Measurements from ENCODE around the gene FGF22.

FGF22 gene

GRCh38 chr19:644363-644762, 4.7 kb downstream of the FGF22 start:
- no peak for DNase-seq (ENCODE audit: low spot score)

- DNase-seq (ENCODE audit: low spot score) = no peak
Observed at GRCh38 chr19:644789-645188, 5.1 kb downstream of the FGF22 start.

- no peak for DNase-seq (ENCODE audit: low spot score)
Observed at GRCh38 chr19:645912-646778, 6.5 kb downstream of the FGF22 start.

GRCh38 chr19:646779-647565, 7.3 kb downstream of the FGF22 start:
- DNase-seq (ENCODE audit: low spot score) = no peak

GRCh38 chr19:647566-648284, 8.0 kb downstream of the FGF22 start:
- DNase-seq (ENCODE audit: low spot score) = no peak

GRCh38 chr19:648305-648704, 8.6 kb downstream of the FGF22 start:
- no peak for DNase-seq (ENCODE audit: low spot score)

- DNase-seq (ENCODE audit: low spot score) = no peak
Observed at GRCh38 chr19:648904-649801, 9.5 kb downstream of the FGF22 start.

- DNase-seq (ENCODE audit: low spot score) = no peak
Observed at GRCh38 chr19:650121-650520, 10.4 kb downstream of the FGF22 start.

GRCh38 chr19:651114-651818, 11.6 kb downstream of the FGF22 start:
- DNase-seq (ENCODE audit: low spot score) = no peak

- DNase-seq (ENCODE audit: low spot score) = no peak
Observed at GRCh38 chr19:651991-652390, 12.3 kb downstream of the FGF22 start.

GRCh38 chr19:652467-653389, 13.0 kb downstream of the FGF22 start:
- DNase-seq (ENCODE audit: low spot score) = no peak

- DNase-seq (ENCODE audit: low spot score) = no peak
Observed at GRCh38 chr19:653425-653824, 13.7 kb downstream of the FGF22 start.

GRCh38 chr19:655691-656090, 16.0 kb downstream of the FGF22 start:
- no peak for DNase-seq (ENCODE audit: low spot score)

- no peak for DNase-seq (ENCODE audit: low spot score)
Observed at GRCh38 chr19:656751-657559, 17.3 kb downstream of the FGF22 start.

GRCh38 chr19:657611-658010, 17.9 kb downstream of the FGF22 start:
- no peak for DNase-seq (ENCODE audit: low spot score)

GRCh38 chr19:658059-658839, 18.6 kb downstream of the FGF22 start:
- no peak for DNase-seq (ENCODE audit: low spot score)

GRCh38 chr19:658916-659839, 19.5 kb downstream of the FGF22 start:
- DNase-seq (ENCODE audit: low spot score) = no peak
